ENCODE data around the gene ESYT2. TPM values are rescaled to one million over a fixed set of nuclear protein-coding genes. Genes with fewer than 3 reads are reported as not detected.

The ESYT2 gene
- polyA plus RNA-seq, 1 of the 3 experiments (the other 2 are of a cell fraction): 34.2 TPM

- Histone ChIP-seq H3K27ac (ENCODE audit: low read depth in 2 of 2, low read length in 1 of 2) (no peak overlapping the region), H3K4me2 (no peak overlapping the region), H2AFZ (ENCODE audit: low read depth) (no peak overlapping the region), H3K9me2 (no peaks in the 10 kb centered on the region), H3F3A (replicated peaks; ENCODE audit: insufficient read depth) (no peaks in the 10 kb centered on the region), H4K20me1 (ENCODE audit: insufficient read depth) (no peaks in the 10 kb centered on the region), H3K27me3 (ENCODE audit: insufficient read depth) (no peaks in the 10 kb centered on the region), H3K4me1 (ENCODE audit: control insufficient read depth in 1 of 2, insufficient read depth in 2 of 2, low read depth in 1 of 2, low read length in 1 of 2) (no peaks in the 10 kb centered on the region), H3K9me3 (no peaks in the 10 kb centered on the region), H3K9ac (no peak overlapping the region), H3K79me2 (ENCODE audit: insufficient read depth) (no peaks in the 10 kb centered on the region), H3K36me3 (replicated peaks in 1 of 2; ENCODE audit: control insufficient read depth in 1 of 2, insufficient read depth in 2 of 2, low read length in 1 of 2) (peaks cover 35 to 78% of the 10 kb centered on the region in 2 experiments), H3K4me3 (ENCODE audit: low read depth in 2 of 2, low read length in 1 of 2) (no peak overlapping the region)
- ChIA-PET POLR2A (no interaction called here), CTCF (interaction anchor here (1.9 kb wide), 1 partner anchor 15 kb away, joined by 4 read pairs; no protein-coding TSS in a partner anchor)
- no peak for TF ChIP-seq MXI1 (IDR thresholded peaks at IDR 0.05; ENCODE audit: low read depth, low read length)
- no peak for TF ChIP-seq CTCF (IDR thresholded peaks at IDR 0.05)
- no peak for TF ChIP-seq USF1 (IDR thresholded peaks at IDR 0.05; ENCODE audit: borderline replicate concordance, low read depth)
- TF ChIP-seq FOSL2 (IDR thresholded peaks at IDR 0.05; ENCODE audit: borderline replicate concordance, low read depth): no peak
- TF ChIP-seq USF2 (IDR thresholded peaks at IDR 0.05; ENCODE audit: borderline replicate concordance, low read depth, low read length): no peak
- no peak for TF ChIP-seq TAF1 (IDR thresholded peaks at IDR 0.05; ENCODE audit: borderline replicate concordance, low read depth, low read length)
- TF ChIP-seq SIN3A (IDR thresholded peaks at IDR 0.05; ENCODE audit: borderline replicate concordance, low read depth, low read length): no peak
- TF ChIP-seq SMC3 (IDR thresholded peaks at IDR 0.05; ENCODE audit: low read depth, low read length): no peak
- no peak for TF ChIP-seq EZH2phosphoT487 (IDR thresholded peaks at IDR 0.05; ENCODE audit: borderline replicate concordance, low read depth)
- TF ChIP-seq EP300 (IDR thresholded peaks at IDR 0.05; ENCODE audit: borderline replicate concordance in 1 of 2, low read depth in 1 of 2, low read length in 1 of 2): no peak
- 95% methylated on average over 3 of the region's 3 CpGs for WGBS (ENCODE audit: low lambda C conversion rate)
- no peak for DNase-seq
Measured at GRCh38 chr7:158751751-158752150, 77.6 kb downstream of the ESYT2 start.

GRCh38 chr7:158751199-158751598 lies 78.1 kb downstream of the ESYT2 start:
- H3K4me2 ChIP-seq: no peak overlapping the region
- no peak for DNase-seq
- peaks cover 34 to 78% of the 10 kb centered on the region in 2 experiments for H3K36me3 ChIP-seq (replicated peaks in 1 of 2; ENCODE audit: control insufficient read depth in 1 of 2, insufficient read depth in 2 of 2, low read length in 1 of 2)
- no peaks in the 10 kb centered on the region for H3K9me2 ChIP-seq
- H2AFZ ChIP-seq (ENCODE audit: low read depth): no peak overlapping the region
- ChIA-PET CTCF (interaction anchor here (1.0 to 1.9 kb wide), 2 partner anchors 14 to 23 kb away, joined by 3 to 4 read pairs; no protein-coding TSS in a partner anchor), POLR2A (no interaction called here)
- H3F3A ChIP-seq (replicated peaks; ENCODE audit: insufficient read depth): no peaks in the 10 kb centered on the region
- TF ChIP-seq RFX5 (IDR thresholded peaks at IDR 0.05; ENCODE audit: low read length) (no peak), ZBTB33 (IDR thresholded peaks at IDR 0.05; ENCODE audit: borderline replicate concordance, low read depth) (no peak), JUND (IDR thresholded peaks at IDR 0.05) (no peak), MXI1 (IDR thresholded peaks at IDR 0.05; ENCODE audit: low read depth, low read length) (no peak), RCOR1 (IDR thresholded peaks at IDR 0.05; ENCODE audit: low read length) (no peak), RAD21 (IDR thresholded peaks at IDR 0.05; ENCODE audit: low read length) (no peak), PBX3 (IDR thresholded peaks at IDR 0.05) (no peak), USF1 (IDR thresholded peaks at IDR 0.05; ENCODE audit: borderline replicate concordance, low read depth) (no peak)
- H3K27ac ChIP-seq (ENCODE audit: low read depth in 2 of 2, low read length in 1 of 2): no peak overlapping the region
- no peaks in the 10 kb centered on the region for H4K20me1 ChIP-seq (ENCODE audit: insufficient read depth)
- 96% methylated on average over 2 of the region's 2 CpGs for WGBS (ENCODE audit: low lambda C conversion rate)
- no peak overlapping the region for H3K9ac ChIP-seq
- no peaks in the 10 kb centered on the region for H3K79me2 ChIP-seq (ENCODE audit: insufficient read depth)
- no peaks in the 10 kb centered on the region for H3K9me3 ChIP-seq
- H3K4me3 ChIP-seq (ENCODE audit: low read depth in 2 of 2, low read length in 1 of 2): no peak overlapping the region
- H3K27me3 ChIP-seq (ENCODE audit: insufficient read depth): no peaks in the 10 kb centered on the region
- no peaks in the 10 kb centered on the region for H3K4me1 ChIP-seq (ENCODE audit: control insufficient read depth in 1 of 2, insufficient read depth in 2 of 2, low read depth in 1 of 2, low read length in 1 of 2)

Data from SK-N-SH (cell line).